A673 (cell line): Measurements from ENCODE around the gene IGSF1. TPM values are rescaled to one million over a fixed set of nuclear protein-coding genes. Genes with fewer than 3 reads are reported as not detected.

ENCODE experiments used
- BruUV-seq: library from RNA; stranded (reverse); fragments of 400-500 nt; replicated peaks from 2 replicates; lab custom pipeline; 2021; lab: Mats Ljungman, UMichigan
- CTCF ChIA-PET: fragments of 300-600 bp; sonication (Branson Sonifier 250); formaldehyde crosslinking; loops from one replicate; lab custom pipeline; 2022; ENCODE audit warnings: antibody characterized with exemption; lab: Charles Lee
- POLR2A ChIA-PET: fragments of 300-600 bp; sonication (Branson Sonifier 250); formaldehyde crosslinking; loops from one replicate; lab custom pipeline; 2022; ENCODE audit warnings: antibody characterized with exemption; ENCODE audit not compliant: low non-redundant PET; lab: Charles Lee
- DNase-seq: peaks from one replicate; pipeline ENCODE4 v3.0.0-alpha.2; 2015; ENCODE audit warnings: low spot score
- H3K27ac ChIP-seq: fragments of 200-600 bp; sonication (generic); 2 replicates; pipeline ENCODE4 v1.5.1; 2016; ENCODE audit warnings: mixed run types, low read depth, mild to moderate bottlenecking, mixed read lengths, antibody characterized with exemption, low read length; ENCODE audit not compliant: poor library complexity, severe bottlenecking
- H3K27me3 ChIP-seq: fragments of 200-600 bp; sonication (generic); replicated peaks from 2 replicates; pipeline ENCODE4 v1.6.1; 2017; ENCODE audit warnings: mixed run types, low read depth, mild to moderate bottlenecking, mixed read lengths, antibody characterized with exemption, low read length; ENCODE audit not compliant: insufficient read depth, poor library complexity
- H3K36me3 ChIP-seq: fragments of 200-600 bp; sonication (generic); 2 replicates; pipeline ENCODE4 v1.6.1; 2016; ENCODE audit warnings: mixed run types, mild to moderate bottlenecking, mixed read lengths, antibody characterized with exemption, low read length; ENCODE audit not compliant: insufficient read depth, poor library complexity, severe bottlenecking
- H3K4me1 ChIP-seq: fragments of 200-600 bp; sonication (generic); 2 replicates; pipeline ENCODE4 v1.6.1; 2017; ENCODE audit warnings: mixed run types, mild to moderate bottlenecking, mixed read lengths, antibody characterized with exemption, low read length; ENCODE audit not compliant: insufficient read depth, poor library complexity, severe bottlenecking
- H3K4me3 ChIP-seq: fragments of 200-600 bp; sonication (generic); 2 replicates; pipeline ENCODE4 v1.5.1; 2016; ENCODE audit warnings: low read depth, mixed run types, mild to moderate bottlenecking, mixed read lengths, low read length; ENCODE audit not compliant: poor library complexity, severe bottlenecking
- H3K9me3 ChIP-seq: fragments of 200-600 bp; sonication (generic); 2 replicates; pipeline ENCODE4 v1.6.1; 2016; ENCODE audit warnings: mixed run types, low read depth, mild to moderate bottlenecking, mixed read lengths, antibody characterized with exemption, low read length; ENCODE audit not compliant: poor library complexity, severe bottlenecking
- EZH2 ChIP-seq: fragments of 200-600 bp; sonication (generic); IDR thresholded peaks from 2 replicates; pipeline ENCODE4 v1.6.1; 2017; ENCODE audit warnings: borderline replicate concordance, low read depth, mild to moderate bottlenecking, mixed read lengths, antibody characterized with exemption, low read length; ENCODE audit not compliant: poor library complexity, severe bottlenecking
- intact Hi-C: fragments of 100-400 bp; cut with micrococcal nuclease; formaldehyde crosslinking; loops from one replicate; pipeline ENCODE4 v1.10.0; 2022; ENCODE audit not compliant: unreplicated experiment
- total RNA-seq: library from RNA; stranded (reverse); gene quantifications from 2 replicates; pipeline ENCODE4 v1.2.3, GENCODE V29; 2021
- TF ChIP-seq, protein P1 (sequence below): fragments of 300-800, 200-600 bp; sonication (generic); conservative IDR thresholded peaks from 2 replicates; pipeline ENCODE4 v1.5.1; 2017; ENCODE audit warnings: low read depth, mild to moderate bottlenecking, antibody characterized with exemption, low read length, moderate library complexity, mixed read lengths

The IGSF1 gene
- total RNA-seq, 1 experiment from 2014 or later: not detected

- Histone ChIP-seq H3K4me1 (no peaks in the 10 kb centered on the region), H3K27ac (no peak overlapping the region), H3K9me3 (no peaks in the 10 kb centered on the region), H3K36me3 (no peaks in the 10 kb centered on the region), H3K27me3 (peaks cover 4% of the 10 kb centered on the region), H3K4me3 (no peak overlapping the region)
- no peak for DNase-seq
- intact Hi-C loops: no loop called here
- ChIA-PET POLR2A (no interaction called here), CTCF (no interaction called here)
- no TSS peak for BruUV-seq
- TF ChIP-seq, protein P1, sequence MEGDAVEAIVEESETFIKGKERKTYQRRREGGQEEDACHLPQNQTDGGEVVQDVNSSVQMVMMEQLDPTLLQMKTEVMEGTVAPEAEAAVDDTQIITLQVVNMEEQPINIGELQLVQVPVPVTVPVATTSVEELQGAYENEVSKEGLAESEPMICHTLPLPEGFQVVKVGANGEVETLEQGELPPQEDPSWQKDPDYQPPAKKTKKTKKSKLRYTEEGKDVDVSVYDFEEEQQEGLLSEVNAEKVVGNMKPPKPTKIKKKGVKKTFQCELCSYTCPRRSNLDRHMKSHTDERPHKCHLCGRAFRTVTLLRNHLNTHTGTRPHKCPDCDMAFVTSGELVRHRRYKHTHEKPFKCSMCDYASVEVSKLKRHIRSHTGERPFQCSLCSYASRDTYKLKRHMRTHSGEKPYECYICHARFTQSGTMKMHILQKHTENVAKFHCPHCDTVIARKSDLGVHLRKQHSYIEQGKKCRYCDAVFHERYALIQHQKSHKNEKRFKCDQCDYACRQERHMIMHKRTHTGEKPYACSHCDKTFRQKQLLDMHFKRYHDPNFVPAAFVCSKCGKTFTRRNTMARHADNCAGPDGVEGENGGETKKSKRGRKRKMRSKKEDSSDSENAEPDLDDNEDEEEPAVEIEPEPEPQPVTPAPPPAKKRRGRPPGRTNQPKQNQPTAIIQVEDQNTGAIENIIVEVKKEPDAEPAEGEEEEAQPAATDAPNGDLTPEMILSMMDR: no peak
- no peak for TF ChIP-seq EZH2
These were observed 53.1 kb downstream of the IGSF1 start for GRCh38 chrX:131235768-131236545.

DNA sequence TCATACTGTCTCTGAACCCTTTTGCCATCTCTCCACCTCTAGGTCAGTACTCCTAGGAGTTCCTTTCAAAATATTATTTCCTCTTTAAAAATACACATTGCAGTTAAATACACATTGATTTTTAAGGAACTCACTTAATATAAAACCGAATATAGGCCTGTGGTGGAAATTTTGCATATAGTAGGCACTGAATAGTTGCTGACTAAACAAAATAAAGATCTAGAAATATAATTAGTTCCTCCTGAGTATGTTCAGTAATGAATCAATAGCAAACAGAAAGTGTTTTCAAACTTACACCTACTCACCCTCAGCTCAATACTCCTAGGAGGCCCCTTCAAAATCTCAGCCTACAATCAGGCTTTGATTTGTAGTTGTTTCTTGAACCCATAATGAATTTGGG lies 61.5 kb downstream of the IGSF1 start:
- H3K36me3 ChIP-seq: no peaks in the 10 kb centered on the region
- no TSS peak for BruUV-seq
- peaks cover 36% of the 10 kb centered on the region for H3K27me3 ChIP-seq
- H3K4me1 ChIP-seq: no peaks in the 10 kb centered on the region
- ChIA-PET CTCF (no interaction called here), POLR2A (no interaction called here)
- DNase-seq: no peak
- H3K9me3 ChIP-seq: no peaks in the 10 kb centered on the region
- intact Hi-C loops: no loop called here
- H3K27ac ChIP-seq: no peak overlapping the region
- no peak overlapping the region for H3K4me3 ChIP-seq
- TF ChIP-seq EZH2: no peak
- TF ChIP-seq, protein P1: no peak

DNA sequence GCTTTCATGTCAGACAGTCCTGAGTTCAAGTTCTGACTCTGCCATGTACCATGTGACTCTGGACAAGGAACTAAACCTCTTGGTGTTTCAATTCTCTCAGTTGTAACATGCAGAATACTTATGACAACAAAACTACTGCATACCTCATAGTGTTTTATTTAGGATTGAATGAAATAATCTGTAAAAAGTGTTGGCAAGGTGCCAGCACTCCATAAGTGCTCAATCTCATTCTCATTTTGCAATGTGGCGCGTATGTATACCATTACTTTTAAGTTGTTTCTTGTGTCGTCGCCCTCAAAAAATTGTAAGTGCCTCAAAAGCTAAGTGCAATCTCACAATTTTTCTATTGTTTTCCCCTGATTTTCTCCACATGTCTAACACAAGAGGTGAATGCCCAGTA lies 62.5 kb downstream of the IGSF1 start:
- ChIA-PET CTCF (no interaction called here), POLR2A (no interaction called here)
- no TSS peak for BruUV-seq
- TF ChIP-seq EZH2: no peak
- TF ChIP-seq, protein P1: no peak
- Histone ChIP-seq H3K9me3 (no peaks in the 10 kb centered on the region), H3K36me3 (no peaks in the 10 kb centered on the region), H3K27ac (no peak overlapping the region), H3K27me3 (peaks cover 36% of the 10 kb centered on the region), H3K4me3 (no peak overlapping the region), H3K4me1 (no peaks in the 10 kb centered on the region)
- intact Hi-C loops: no loop called here
- no peak for DNase-seq
